Cardiac ventricle fibroblast (primary cell): ENCODE measurements around the gene TBC1D22A. TPM values are rescaled to one million over a fixed set of nuclear protein-coding genes. Genes with fewer than 3 reads are reported as not detected.

Experiments
- total RNA-seq: library from RNA; depleted of rRNA; stranded (reverse); fragments of >200 nt; gene quantifications from 2 replicates; pipeline ENCODE4 v1.2.3, GENCODE V29; 2015

TBC1D22A gene, protein sequence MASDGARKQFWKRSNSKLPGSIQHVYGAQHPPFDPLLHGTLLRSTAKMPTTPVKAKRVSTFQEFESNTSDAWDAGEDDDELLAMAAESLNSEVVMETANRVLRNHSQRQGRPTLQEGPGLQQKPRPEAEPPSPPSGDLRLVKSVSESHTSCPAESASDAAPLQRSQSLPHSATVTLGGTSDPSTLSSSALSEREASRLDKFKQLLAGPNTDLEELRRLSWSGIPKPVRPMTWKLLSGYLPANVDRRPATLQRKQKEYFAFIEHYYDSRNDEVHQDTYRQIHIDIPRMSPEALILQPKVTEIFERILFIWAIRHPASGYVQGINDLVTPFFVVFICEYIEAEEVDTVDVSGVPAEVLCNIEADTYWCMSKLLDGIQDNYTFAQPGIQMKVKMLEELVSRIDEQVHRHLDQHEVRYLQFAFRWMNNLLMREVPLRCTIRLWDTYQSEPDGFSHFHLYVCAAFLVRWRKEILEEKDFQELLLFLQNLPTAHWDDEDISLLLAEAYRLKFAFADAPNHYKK
- total RNA-seq: 12.5 and 15.0 TPM in 2 replicates

DNA sequence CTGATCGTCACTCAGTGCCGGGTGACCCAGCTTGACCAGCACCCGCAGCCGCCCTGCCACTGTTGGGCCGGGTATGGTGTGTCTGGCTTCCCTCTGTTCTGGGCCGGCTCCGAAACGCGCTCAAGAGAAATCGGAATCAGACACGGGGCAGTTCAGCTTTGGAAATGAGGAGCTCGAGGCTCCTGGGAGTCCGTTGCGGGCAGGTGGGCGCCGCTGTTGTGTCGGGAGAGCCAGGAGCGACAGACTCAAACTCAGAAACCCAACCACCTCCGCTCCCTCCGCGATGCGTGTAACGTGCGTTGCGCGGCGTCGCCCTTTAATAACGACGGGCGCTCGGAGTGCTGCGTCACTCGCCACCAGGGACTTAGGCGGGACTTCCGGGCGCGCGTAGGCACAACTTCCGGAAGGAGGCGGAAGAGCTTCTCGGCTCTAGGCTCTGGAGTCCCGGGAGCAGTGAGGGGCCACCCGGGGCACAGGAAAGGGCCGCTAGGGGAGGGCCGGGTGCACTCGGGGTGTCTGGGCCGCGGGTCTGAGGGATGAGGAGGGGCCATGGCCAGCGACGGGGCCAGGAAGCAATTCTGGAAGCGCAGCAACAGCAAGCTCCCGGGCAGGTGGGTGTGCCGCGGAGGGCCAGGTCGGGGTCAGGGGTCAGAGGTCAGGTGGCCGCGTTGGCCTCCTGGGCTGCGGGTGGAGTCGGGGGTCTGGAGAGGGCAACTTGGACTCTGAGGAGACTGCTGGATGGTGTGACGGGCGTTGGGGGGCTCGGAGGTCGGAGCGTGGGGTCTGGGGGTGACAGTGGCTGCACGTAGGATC lies at the start of gene TBC1D22A:
TSS of gene TBC1D22A (plus strand) at position 413 of the 813 bp plus-strand sequence. CDS start at position 550, 137 bp downstream.

DNA sequence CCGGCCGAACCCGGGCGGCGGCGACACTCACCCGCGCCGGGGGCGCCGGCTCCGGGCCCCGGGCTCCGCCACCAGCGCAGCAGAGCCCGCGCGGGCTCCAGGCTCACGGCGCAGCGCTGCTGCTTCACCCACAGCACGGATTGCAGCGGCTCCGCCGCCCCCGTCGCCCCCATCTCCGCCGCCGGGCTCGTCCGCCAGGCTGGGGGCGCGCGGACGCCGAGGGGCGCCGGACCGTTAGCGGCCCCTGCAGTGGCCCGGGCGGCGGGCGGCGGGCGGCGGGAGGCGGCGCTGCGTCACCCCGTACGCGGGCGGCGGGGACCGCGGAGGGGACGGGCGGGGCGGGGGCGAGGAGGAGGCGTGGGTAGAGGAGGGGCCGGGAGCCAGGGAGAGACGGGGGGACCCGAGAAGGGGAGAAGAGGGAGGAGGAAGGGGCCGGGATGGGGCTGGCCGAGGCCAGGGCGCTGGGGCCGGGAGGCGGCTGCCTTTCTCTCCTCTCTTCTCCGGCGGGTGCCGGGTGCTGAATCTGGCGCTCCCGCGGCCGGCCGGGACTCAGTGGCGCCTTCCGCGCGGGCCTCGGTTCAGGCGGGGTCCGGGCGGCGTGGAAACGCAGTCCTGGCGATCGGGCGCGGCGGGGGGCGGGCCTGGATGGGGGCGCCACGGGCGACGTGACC lies 24.3 kb upstream of the TBC1D22A start, which contains the start of gene CERK:
TSS of gene CERK (minus strand) at position 277 of the 671 bp plus-strand sequence. CDS start at position 173, 104 bp downstream.

Other genes with a start within 250 kb of the TBC1D22A start
- gene CELSR1, start 225.0 kb upstream of the TBC1D22A start, total RNA-seq: 0.64 and 0.94 TPM in 2 replicates
- 10.0 and 10.2 TPM in 2 replicates for gene GRAMD4, start 142.3 kb upstream of the TBC1D22A start, total RNA-seq
- gene CERK, start 24.4 kb upstream of the TBC1D22A start, total RNA-seq: 23.2 and 27.5 TPM in 2 replicates